ENCODE results near the gene VPS8.
A peak's percentile ranks its signal among the peaks of the same experiment; 100 is the strongest.

The VPS8 gene

DNA sequence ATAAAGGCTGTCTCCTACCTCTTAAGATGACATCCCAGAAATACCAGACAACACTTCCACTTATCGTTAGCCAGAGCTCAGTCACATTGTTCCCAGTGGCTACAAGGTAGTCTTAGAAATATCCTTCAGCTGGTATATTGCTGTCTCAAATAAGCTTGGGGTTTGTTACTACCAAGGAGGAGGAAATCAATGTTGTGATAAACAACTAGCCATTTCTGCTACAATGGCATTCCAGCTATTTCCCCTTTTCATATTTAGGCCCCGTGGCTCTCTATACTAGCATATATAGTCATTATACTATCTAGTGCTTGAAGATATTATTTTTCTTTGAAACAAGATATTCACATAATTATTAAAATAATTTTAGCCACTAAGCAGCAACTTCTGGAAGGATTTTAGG lies 56.5 kb downstream of the VPS8 start:
- no peak for DNase-seq (ENCODE audit: extremely low read depth, low read depth)
- TF ChIP-seq, protein P1, sequence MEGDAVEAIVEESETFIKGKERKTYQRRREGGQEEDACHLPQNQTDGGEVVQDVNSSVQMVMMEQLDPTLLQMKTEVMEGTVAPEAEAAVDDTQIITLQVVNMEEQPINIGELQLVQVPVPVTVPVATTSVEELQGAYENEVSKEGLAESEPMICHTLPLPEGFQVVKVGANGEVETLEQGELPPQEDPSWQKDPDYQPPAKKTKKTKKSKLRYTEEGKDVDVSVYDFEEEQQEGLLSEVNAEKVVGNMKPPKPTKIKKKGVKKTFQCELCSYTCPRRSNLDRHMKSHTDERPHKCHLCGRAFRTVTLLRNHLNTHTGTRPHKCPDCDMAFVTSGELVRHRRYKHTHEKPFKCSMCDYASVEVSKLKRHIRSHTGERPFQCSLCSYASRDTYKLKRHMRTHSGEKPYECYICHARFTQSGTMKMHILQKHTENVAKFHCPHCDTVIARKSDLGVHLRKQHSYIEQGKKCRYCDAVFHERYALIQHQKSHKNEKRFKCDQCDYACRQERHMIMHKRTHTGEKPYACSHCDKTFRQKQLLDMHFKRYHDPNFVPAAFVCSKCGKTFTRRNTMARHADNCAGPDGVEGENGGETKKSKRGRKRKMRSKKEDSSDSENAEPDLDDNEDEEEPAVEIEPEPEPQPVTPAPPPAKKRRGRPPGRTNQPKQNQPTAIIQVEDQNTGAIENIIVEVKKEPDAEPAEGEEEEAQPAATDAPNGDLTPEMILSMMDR (IDR thresholded peaks at IDR 0.05; ENCODE audit: low read depth, low read length, missing control alignments): no peak

DNA sequence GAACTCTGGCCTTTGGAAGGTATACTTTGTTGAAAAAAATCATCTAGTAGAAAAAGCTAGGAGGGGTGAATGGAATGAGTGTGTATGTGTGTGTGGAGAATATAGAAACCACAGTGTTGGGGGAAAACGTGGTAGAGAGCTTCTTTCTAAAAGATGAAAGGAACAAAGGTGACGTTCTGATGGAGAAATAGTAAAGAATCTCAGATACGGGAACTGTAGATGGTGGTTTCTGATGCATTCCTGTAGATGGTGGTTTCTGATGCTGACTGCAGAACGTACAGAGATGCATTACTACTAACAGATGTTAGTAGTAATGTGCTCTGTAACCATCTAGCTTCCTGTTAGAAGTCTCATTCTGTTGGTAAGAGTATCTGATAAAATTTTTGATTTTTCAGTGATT lies 60.2 kb downstream of the VPS8 start:
- TF ChIP-seq, protein P1 (IDR thresholded peaks at IDR 0.05; ENCODE audit: low read depth, low read length, missing control alignments): no peak
- no peak overlapping the region for H3K4me3 ChIP-seq (replicated peaks; ENCODE audit: low read depth, low read length)
- no peak for DNase-seq (ENCODE audit: extremely low read depth, low read depth)

More for the DNA sequence above, 56.5 kb downstream of the VPS8 start:
- H3K4me3 ChIP-seq (replicated peaks; ENCODE audit: low read depth, low read length): no peak overlapping the region

GRCh38 chr3:184873141-184873540 lies 61.2 kb downstream of the VPS8 start:
- no peak for DNase-seq (ENCODE audit: extremely low read depth, low read depth)
- TF ChIP-seq, protein P1 (IDR thresholded peaks at IDR 0.05; ENCODE audit: low read depth, low read length, missing control alignments): no peak
- H3K4me3 ChIP-seq (replicated peaks; ENCODE audit: low read depth, low read length): no peak overlapping the region

DNA sequence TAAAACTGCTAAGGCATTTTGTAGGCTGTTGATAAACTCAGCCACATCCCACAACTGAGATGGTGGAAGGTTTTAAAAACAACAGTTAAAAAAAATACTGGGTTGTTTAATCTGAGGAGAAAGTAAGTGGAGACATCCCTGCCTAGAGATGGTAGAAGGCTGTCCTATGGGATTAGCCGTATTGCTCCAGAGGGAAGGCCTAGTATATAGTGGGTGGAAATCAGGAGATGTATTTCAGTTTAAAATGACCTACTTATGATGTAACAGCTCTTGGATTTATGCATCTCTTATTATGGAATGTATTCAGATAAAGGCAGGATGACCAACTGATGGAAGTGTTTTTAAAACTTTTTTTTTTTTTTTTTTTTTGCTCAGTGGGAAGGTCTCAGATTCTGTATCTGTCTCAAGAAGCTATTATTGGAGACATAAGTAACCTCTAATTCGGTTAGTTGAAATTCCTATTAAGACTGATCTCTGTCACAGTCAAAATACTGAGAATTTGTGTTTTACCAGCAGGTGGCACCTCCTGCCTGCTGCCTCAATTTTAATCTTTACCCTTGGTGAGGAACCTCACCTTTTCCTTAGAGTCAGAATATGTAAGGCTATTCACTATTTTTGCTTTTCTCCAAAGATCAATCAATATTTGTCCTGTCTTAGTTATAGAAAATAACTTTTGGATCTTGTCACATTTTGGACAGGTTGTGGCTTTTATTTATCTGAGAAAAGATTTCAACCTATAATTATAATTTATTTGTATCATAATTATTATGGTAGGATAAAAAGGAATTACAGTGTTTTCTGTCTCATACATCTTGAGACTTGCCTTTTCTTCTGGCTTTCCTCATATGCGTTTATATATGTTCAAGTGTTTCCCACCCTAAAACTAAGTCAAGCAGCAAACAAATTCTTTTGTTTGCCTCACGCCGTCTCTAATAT lies 63.0 kb downstream of the VPS8 start:
- TF ChIP-seq, protein P1 (IDR thresholded peaks at IDR 0.05; ENCODE audit: low read depth, low read length, missing control alignments): peak; percentile 49
- DNase-seq (ENCODE audit: extremely low read depth, low read depth): peak; percentile 4
- no peak overlapping the region for H3K4me3 ChIP-seq (replicated peaks; ENCODE audit: low read depth, low read length)

DNA sequence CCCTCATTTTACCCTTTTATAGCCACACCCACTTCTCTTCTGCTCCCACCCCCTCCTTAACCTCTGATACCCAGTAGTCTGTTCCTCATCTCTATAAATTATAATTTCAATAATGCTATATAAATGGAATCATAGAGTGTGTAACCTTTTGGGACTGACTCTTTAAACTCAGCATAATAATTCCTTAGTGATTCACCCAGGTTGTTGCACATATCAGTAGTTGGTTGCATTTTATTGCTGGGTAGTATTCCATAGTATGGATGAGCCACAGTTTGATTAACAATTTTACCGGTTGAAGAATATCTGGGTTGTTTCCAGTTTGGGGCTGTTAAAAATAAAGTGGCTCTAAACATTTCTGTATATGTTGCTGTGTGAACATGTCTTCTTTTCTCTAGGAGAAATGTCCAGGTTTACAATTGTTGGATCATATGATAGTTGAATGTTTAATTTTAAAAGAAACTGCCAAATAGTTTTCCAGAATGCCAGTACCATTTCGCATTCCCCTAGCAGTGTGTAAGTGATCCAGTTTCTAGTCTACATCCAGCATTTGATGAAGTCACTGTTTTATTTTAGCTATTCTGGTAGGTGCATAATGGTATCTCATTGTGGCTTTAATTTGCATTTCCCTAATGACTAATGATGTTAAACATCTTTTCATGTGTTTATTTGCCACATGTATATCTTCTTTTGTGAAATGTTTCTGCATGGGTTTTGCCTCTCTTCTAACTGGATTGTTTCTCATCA lies 68.5 kb downstream of the VPS8 start:
- H3K4me3 ChIP-seq (replicated peaks; ENCODE audit: low read depth, low read length): no peak overlapping the region
- DNase-seq (ENCODE audit: extremely low read depth, low read depth): no peak
- TF ChIP-seq, protein P1 (IDR thresholded peaks at IDR 0.05; ENCODE audit: low read depth, low read length, missing control alignments): no peak

DNA sequence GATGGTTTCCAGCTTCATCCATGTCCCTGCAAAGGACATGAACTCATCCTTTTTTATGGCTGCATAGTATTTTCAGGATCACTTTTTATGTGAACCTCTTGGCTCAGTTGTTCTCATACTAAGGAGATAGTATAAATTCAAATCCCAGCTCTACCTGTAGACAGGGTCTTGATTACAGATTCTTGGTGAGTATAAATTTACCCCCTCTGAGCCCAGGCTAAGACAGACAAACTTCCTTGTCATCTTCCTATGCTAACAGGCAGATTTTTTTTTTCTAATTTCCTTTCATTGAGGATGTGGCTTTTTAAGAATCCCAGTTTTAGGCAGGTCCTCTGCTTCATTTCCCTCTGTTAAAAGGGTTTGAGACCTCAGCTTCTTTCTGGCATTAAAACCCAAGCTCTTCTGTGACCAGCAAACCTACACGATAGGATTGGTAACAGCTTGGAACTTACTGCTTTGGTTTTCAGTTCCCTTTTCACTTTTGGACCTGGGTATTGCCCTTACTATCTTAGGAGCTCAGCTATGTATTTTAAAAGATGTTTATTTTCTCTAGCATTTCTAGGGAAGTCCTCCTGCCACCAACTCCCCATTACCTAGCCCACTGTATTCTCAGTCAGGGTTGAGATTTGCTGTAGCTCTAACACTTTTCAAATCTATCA lies 72.5 kb downstream of the VPS8 start:
- TF ChIP-seq, protein P1 (IDR thresholded peaks at IDR 0.05; ENCODE audit: low read depth, low read length, missing control alignments): no peak

More for the DNA sequence above, 72.5 kb downstream of the VPS8 start:
- DNase-seq (ENCODE audit: extremely low read depth, low read depth): no peak
- H3K4me3 ChIP-seq (replicated peaks; ENCODE audit: low read depth, low read length): no peak overlapping the region
